Hair follicle dermal papilla cell (primary cell): ENCODE measurements around the gene RGS5. TPM values are rescaled to one million over a fixed set of nuclear protein-coding genes. Genes with fewer than 3 reads are reported as not detected.

ENCODE experiments used
- total RNA-seq: library from RNA; depleted of rRNA; stranded (reverse); fragments of >200 nt; gene quantifications from 2 replicates; pipeline ENCODE4 v1.2.3, GENCODE V29; 2012

Gene RGS5
- total RNA-seq, result 6.7 and 20.9 TPM in 2 replicates

GRCh38 chr1:163202833-163203451, at the start of gene RGS5:
RGS5 (minus strand) TSS chr1:163202916; CDS start chr1:163202835, 81 bp downstream.

Other genes starting within 250 kb of the RGS5 start
- 8.3 and 11.3 TPM in 2 replicates for gene RGS4, start 133.6 kb downstream of the RGS5 start, total RNA-seq
- 0.97 TPM in 2 replicates for gene NUF2, start 119.0 kb upstream of the RGS5 start, total RNA-seq